Activated T-helper 9 cell treated with anti-CD3 and anti-CD28 coated beads, Interleukin-2, amount 50 U/mL, for 16 hours (primary cell): ENCODE measurements around the gene RUSC2.
"Not testable (repeated sequence)": the region's sequence is repeated elsewhere in the genome, so short reads cannot be mapped to it uniquely, and the experiment has no call there.

Experiments used
- DNase-seq: peaks from one replicate; pipeline ENCODE4 v3.0.0-alpha.2; 2020; ENCODE audit warnings: low read depth

Gene RUSC2

DNA sequence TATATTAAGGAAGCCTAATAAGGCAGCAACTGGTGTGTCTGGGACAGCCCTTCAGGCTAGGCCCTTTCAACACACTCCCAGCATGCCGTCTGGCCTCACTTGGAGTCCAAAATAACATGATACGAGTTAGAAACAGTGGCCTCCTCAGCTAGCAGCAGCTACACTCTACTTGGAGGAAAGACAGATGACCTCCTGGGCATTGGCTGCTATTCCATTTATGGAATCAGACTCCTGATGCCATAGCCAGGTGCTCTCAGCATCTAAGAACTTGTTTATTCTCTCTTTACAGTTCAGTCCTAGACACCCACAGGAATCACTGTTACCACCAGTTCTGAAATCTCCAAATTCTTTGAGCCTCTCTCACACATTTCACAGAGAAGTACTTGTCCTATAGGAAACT, 31.8 kb downstream of the RUSC2 start:
- no peak for DNase-seq

DNA sequence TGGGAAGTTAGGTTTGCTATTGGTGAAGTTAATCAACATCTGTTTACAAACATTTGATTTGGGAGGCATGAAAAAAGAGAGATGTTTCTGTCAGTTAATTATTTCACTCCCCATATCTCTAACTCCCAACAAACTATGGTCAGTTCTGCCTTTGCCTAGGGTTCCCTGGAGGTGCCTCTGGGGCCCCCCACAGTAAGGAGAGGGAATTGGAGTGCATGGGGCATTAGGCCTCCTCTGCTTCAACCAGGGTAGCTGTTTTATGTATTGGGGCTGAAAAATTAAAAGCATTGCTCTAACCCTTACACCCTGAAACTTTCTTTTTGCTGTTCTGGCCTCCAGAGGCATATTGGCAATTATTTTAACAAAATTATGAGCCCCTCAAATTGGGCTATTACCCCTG, 32.3 kb downstream of the RUSC2 start:
- no peak for DNase-seq

DNA sequence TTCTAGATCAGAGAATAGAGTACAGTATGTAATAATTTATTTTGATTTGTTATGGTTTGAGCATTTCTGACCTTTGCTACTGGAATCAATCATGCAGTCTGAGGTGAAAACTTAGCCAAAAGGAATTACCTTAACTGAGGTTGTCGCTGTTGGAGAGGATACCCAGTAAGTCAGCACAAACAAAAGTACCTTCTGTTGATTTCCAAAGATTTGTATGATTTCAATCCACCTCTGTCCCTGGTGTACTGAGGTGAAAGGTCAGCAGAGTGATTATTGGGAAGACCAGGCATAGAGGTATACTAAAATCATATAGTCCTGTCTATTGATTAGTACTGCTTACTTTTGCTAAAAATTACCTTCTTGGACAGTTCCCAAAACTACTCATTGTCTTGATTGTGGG, 32.8 kb downstream of the RUSC2 start:
- no peak for DNase-seq

DNA sequence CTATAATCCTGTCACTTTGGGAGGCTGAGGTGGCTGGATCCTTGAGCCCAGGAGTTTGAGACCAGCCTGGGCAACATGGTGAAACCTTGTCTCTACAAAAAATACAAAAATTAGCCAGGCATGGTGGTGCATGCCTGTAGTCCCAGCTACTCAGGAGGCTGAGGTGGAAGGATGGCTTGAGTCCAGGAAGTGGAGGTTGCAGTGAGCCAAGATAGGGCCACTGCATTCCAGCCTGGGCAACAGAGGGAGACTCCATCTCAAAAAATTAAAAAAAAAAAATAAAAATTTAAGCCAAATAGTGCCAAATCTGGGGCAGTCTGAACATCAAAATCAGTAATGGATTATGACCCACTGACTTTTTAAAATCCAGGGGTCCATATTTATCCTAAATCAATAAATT, 33.6 kb downstream of the RUSC2 start:
- DNase-seq: not testable (repeated sequence)

DNA sequence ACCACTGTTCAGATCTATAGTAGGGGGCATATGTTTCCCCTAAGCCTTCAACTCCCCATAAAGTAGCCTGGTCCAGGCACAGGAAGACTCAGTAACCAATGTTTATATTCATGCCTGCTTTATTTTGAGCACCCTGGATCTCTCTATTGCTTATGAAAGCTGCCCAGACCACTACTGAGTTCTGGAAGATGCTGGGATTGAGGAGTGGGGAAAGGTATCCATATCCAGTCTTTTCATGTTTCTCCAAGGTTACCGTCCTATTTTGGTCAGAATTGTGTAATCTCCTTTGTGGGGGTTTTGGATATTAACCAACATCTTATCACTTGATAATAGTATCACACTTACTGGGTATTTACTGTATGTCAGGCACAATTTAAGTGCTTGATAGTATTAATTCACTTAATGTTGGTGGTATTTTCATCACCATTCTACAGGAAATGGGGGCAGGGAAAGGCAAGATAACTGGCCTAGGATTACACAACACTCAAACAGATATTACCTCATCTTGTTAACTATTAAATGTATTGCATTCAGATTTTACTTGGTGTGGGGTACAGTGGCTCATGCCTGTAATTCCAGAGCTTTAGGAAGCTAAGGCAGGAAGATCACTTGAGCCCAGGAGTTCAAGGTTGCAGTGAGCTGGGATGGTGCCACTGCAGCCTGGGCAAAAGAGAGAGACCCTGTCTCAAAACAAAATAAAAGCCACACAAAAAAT, 36.3 kb downstream of the RUSC2 start:
- DNase-seq: no peak

DNA sequence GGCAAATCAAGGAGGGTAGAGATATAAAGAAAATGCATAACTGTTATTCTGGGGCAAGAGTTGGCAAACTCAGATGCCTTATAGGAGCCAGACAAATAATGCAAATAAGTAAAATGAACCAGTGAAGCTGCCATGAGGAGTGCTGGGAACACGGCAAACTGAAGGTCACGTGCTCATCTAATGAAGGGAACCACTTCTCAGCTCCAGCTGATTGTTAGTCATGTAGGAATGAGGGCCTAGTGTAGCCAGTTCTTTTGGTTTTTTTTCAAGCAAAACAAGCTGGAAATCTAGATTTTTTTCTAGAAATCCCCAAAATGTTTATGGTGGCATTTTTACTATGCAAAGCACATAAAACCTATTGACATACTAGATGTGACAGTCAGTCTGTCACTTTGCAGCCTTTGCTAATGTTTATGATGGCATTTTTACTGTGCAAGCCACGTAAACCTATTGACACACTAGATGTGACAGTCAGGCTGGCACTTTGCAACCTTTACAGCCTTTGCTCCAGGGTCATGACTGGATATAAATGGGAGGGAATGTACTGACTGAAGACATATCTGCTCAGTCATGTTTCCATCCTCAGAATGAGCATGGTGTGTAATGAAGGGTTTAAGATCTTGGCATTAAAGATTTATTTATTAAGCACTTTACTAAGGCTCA, 39.4 kb downstream of the RUSC2 start:
- DNase-seq: no peak

DNA sequence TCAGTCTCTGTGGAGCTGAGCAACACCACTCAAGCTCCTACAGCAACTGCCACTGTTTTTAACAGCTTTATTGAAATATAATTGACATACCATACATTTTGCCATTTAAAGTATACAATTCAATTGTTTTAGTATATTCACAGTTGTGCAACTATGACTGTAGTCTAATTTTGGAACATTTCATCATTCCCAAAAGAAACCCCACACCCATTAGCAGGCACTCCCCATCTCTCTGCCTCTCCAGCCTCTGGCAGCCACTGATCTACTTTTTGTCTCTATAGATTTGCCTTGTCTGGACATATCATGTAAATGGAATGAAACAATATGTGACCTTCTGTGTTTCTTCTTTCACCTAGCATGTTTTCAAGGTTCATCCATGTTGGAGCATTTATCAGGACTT, 43.5 kb downstream of the RUSC2 start:
- no peak for DNase-seq

DNA sequence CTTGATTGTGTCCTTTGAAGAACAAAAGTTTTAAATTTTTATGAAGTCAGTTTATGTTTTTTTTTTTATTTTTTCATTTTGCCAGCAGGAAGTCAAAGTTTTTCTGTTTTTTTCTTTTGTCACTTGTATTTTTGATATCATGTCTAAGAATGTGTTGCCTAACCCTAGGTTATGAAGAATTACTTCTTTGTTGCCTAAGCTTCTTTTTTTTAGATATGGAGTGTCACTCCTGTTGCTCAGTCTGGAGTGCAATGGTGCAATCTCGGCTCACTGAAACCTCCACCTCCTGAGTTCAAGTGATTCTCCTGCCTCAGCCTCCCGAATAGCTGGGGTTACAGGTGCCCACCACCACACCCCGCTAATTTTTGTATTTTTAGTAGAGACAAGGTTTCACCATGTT, 45.0 kb downstream of the RUSC2 start:
- not testable (repeated sequence) for DNase-seq

DNA sequence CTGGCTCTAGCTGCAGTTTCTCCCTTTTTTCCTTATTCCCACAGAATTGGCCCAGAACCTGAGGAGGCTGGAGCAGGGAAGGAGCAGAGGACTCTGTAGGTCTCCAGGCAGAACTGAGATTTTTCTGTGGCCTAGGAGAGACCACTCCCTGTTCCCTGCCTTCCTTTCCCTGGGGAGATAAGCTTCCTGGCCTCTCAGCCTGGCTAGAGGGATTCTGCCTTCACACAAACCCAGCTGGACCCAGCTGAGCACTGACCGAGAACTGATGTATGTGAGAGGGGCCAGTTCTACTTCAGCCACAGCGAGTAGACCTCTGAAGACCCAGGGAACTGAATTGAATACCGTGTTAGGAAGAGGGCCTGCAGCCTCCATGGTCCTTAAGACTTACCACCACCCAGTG, 48.0 kb downstream of the RUSC2 start:
- no peak for DNase-seq

DNA sequence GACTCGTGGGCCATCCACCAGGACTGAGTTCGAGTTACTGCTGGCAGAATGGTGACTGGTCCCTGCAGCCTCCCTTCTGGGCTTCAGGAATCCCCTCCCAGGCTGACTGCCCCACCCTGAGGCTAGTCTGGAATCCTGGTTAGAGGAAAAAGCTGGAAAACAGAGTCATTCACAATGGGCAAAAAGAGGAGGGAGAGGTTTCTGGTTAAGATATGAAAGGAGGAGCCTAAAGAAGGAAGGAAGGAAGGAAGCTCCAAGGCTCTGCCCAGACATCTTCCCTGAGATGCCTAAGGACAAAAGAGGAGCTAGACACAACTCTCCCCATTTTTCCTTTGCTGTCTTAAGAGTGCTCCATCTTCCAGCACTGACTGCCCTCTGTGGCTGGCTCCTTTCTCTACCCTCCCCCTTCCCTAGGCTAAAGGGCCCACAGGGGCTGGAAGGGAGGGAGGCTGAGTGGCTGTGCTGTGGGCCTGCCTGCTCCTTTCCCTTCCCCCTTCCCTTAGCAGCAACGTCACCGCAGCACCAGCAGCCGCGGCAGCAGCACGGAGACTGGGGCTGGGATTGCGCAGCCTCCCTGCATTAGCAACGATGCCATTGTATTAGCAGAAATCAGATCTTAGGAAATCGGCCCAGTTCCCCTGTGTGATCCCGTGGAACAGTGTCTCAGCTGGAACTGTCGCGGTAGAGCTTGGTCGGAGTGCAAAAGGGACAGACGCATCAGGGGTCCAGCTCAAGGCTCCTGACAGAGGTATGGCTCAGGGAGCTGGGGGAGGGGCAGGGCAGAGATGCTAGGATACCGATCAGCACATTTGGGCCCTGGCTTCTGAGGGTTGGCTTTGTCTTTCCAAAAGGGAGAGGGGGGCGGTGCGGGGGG, 48.7 kb downstream of the RUSC2 start:
- no peak for DNase-seq
